Neuronal stem cell (in vitro differentiated cells): ENCODE results near the gene MEGF9.

Experiments
- DNase-seq: peaks from one replicate; pipeline ENCODE4 v3.0.0-alpha.2; 2013; ENCODE audit warnings: low spot score
- H2AFZ ChIP-seq: one replicate; pipeline ENCODE4 v1.6.1; 2013; ENCODE audit warnings: mild to moderate bottlenecking, low read length, inconsistent platforms
- H2AK5ac ChIP-seq: 2 replicates; pipeline ENCODE4 v1.6.1; 2013; ENCODE audit warnings: low read depth, mild to moderate bottlenecking, inconsistent platforms, low read length, moderate library complexity, mixed read lengths
- H2BK120ac ChIP-seq: 2 replicates; pipeline ENCODE4 v1.6.1; 2013; ENCODE audit warnings: low read depth, mild to moderate bottlenecking, inconsistent platforms, low read length, moderate library complexity, mixed read lengths
- H2BK12ac ChIP-seq: one replicate; pipeline ENCODE4 v1.6.1; 2013; ENCODE audit warnings: low read length, inconsistent platforms
- H2BK15ac ChIP-seq: 2 replicates; pipeline ENCODE4 v1.6.1; 2013; ENCODE audit warnings: mild to moderate bottlenecking, low read length, inconsistent platforms, mixed read lengths
- H2BK5ac ChIP-seq: one replicate; pipeline ENCODE4 v1.6.1; 2013; ENCODE audit warnings: inconsistent platforms, mild to moderate bottlenecking, low read length, moderate library complexity
- H3K14ac ChIP-seq: one replicate; pipeline ENCODE4 v1.6.1; 2013; ENCODE audit warnings: low read length, inconsistent platforms
- H3K18ac ChIP-seq: 2 replicates; pipeline ENCODE4 v1.6.1; 2013; ENCODE audit warnings: low read length, inconsistent platforms
- H3K23ac ChIP-seq: 2 replicates; pipeline ENCODE4 v1.6.1; 2013; ENCODE audit warnings: low read depth, mild to moderate bottlenecking, mixed read lengths, low read length, inconsistent platforms; ENCODE audit not compliant: poor library complexity
- H3K27ac ChIP-seq: replicated peaks from 3 replicates; pipeline ENCODE4 v1.5.1; 2013; ENCODE audit warnings: low read length, inconsistent platforms
- H3K27me3 ChIP-seq, 3 experiments: 2 replicates each; pipeline ENCODE4 v1.6.1; 2013; ENCODE audit warnings: low read length in 3 of 3, mild to moderate bottlenecking in 2 of 3, inconsistent platforms in 1 of 3, low read depth in 1 of 3, mixed read lengths in 1 of 3, moderate library complexity in 1 of 3; ENCODE audit not compliant: control insufficient read depth in 3 of 3, insufficient read depth in 3 of 3
- H3K36me3 ChIP-seq, 2 donors: replicated peaks in 1 of 2; 2 replicates each; pipeline ENCODE4 v1.6.1; 2013; ENCODE audit warnings: low read length in 2 of 2; ENCODE audit not compliant: control insufficient read depth in 2 of 2, insufficient read depth in 2 of 2
- H3K4ac ChIP-seq: 2 replicates; pipeline ENCODE4 v1.6.1; 2013; ENCODE audit warnings: inconsistent platforms, mild to moderate bottlenecking, low read length, moderate library complexity
- H3K4me1 ChIP-seq, 2 donors: 1 replicate in 1 of 2; 2 replicates in 1 of 2; pipeline ENCODE4 v1.6.1; 2013; ENCODE audit warnings: low read length in 2 of 2, low read depth in 1 of 2; ENCODE audit not compliant: control insufficient read depth in 2 of 2, insufficient read depth in 1 of 2
- H3K4me2 ChIP-seq: one replicate; pipeline ENCODE4 v1.6.1; 2013; ENCODE audit warnings: mild to moderate bottlenecking, low read length, inconsistent platforms; ENCODE audit not compliant: insufficient read depth, poor library complexity, severe bottlenecking
- H3K4me3 ChIP-seq, 2 donors: 2 replicates each; pipeline ENCODE4 v1.5.1; 2013; ENCODE audit warnings: low read length in 2 of 2, mild to moderate bottlenecking in 2 of 2, inconsistent platforms in 1 of 2, moderate library complexity in 1 of 2
- H3K79me1 ChIP-seq: one replicate; pipeline ENCODE4 v1.6.1; 2013; ENCODE audit warnings: low read depth, mild to moderate bottlenecking, inconsistent platforms, low read length, moderate library complexity
- H3K9ac ChIP-seq: one replicate; pipeline ENCODE4 v1.6.1; 2013; ENCODE audit warnings: mild to moderate bottlenecking, low read depth, low read length, inconsistent platforms; ENCODE audit not compliant: poor library complexity
- H3K9me3 ChIP-seq, 2 donors: replicated peaks in 1 of 2; 2 replicates each; pipeline versions ENCODE3 to v1.6.1; 2013; ENCODE audit warnings: low read length in 2 of 2, mild to moderate bottlenecking in 2 of 2, inconsistent platforms in 1 of 2, low read depth in 1 of 2, mixed read lengths in 1 of 2, moderate library complexity in 1 of 2; ENCODE audit not compliant: control insufficient read depth in 2 of 2, insufficient read depth in 1 of 2
- H4K8ac ChIP-seq: one replicate; pipeline ENCODE4 v1.6.1; 2013; ENCODE audit warnings: low read depth, mild to moderate bottlenecking, inconsistent platforms, low read length, moderate library complexity
- H4K91ac ChIP-seq: one replicate; pipeline ENCODE4 v1.6.1; 2013; ENCODE audit warnings: low read length, low read depth, mild to moderate bottlenecking, inconsistent platforms; ENCODE audit not compliant: poor library complexity
- WGBS, 2 donors: extraction: QIAGEN DNeasy Blood & Tissue Kit; methylation state at CpG; one replicate each; pipeline ENCODE4 v1.1.7; 2013; ENCODE audit warnings: missing lambda C conversion rate in 2 of 2, mixed read lengths in 1 of 2; ENCODE audit not compliant: insufficient read length in 2 of 2, insufficient replicate concordance in 1 of 2; ENCODE audit errors: extremely low coverage in 2 of 2; 5-methylcytosine and 5-hydroxymethylcytosine counted together

MEGF9 gene

DNA sequence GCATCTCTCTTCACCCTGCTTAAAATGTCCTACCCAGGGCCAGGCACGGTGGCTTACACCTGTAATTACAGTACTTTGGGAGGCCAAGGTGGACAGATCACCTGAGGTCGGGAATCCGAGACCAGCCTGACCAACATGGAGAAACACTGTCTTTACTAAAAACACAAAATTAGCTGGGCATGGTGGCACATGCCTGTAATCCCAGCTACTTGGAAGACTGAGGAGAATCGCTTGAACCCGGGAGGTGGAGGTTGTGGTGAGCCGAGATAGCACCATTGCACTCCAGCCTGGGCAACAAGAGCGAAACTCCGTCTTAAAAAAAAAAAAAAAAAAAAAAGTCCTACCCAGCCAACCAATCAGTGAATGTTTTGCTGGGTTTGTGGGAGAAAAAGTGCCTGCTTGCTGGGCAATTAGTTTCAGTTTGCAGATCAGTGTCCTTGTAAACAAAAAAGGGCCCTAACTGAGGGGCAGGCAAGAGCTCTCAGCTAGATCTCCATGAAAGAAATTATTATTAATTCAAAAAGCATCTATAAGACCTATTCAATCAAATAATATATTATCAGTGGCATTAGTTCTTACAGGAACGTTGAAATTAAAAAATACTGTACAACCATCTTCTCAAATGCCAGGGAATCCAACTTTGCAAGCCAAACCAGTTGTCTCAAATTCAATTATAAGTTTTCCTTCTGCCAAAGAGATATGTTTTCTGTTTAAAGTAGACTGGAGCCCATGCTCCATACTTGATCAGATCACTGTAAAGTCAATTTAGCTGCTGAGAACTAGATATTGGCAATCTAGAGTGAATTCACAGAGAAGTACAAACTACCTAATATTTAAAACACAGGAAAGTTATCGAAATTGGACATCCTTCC, 3.9 kb downstream of the MEGF9 start:
- Histone ChIP-seq H3K36me3 (peaks cover 0 to 13% of the 10 kb centered on the region in 2 donors), H3K27ac (no peak overlapping the region)
- no CpG with 5 or more reads among the region's 10 CpGs for WGBS, 2 donors

GRCh38 chr9:120708526-120709224, 5.6 kb downstream of the MEGF9 start:
- Histone ChIP-seq H2BK120ac (no peak overlapping the region), H3K4me1 (peaks cover 3 to 6% of the 10 kb centered on the region in 2 donors), H3K9ac (no peak overlapping the region), H3K36me3 (peaks cover 0 to 13% of the 10 kb centered on the region in 2 donors), H4K91ac (no peak overlapping the region), H3K9me3 (no peaks in the 10 kb centered on the region), H3K27me3 (no peaks in the 10 kb centered on the region), H2BK5ac (no peak overlapping the region), H3K23ac (no peak overlapping the region), H3K14ac (no peak overlapping the region), H2AFZ (no peak overlapping the region), H2BK12ac (no peak overlapping the region), H2AK5ac (no peak overlapping the region), H2BK15ac (no peak overlapping the region), H3K27ac (no peak overlapping the region), H3K18ac (no peak overlapping the region), H3K4me3 (no peak overlapping the region), H4K8ac (no peak overlapping the region), H3K79me1 (peaks cover 6% of the 10 kb centered on the region), H3K4me2 (no peak overlapping the region), H3K4ac (no peak overlapping the region)
- WGBS, 2 donors, result no CpG with 5 or more reads among the region's 6 CpGs
- no peak for DNase-seq

More for the DNA sequence above, 3.9 kb downstream of the MEGF9 start:
- no peak overlapping the region for H3K4me2 ChIP-seq
- H3K14ac ChIP-seq, result peak overlapping the region; percentile 8
- H2AK5ac ChIP-seq, result no peak overlapping the region
- H2AFZ ChIP-seq, result no peak overlapping the region
- no peak overlapping the region for H3K23ac ChIP-seq
- no peaks in the 10 kb centered on the region for H3K27me3 ChIP-seq
- no peak overlapping the region for H2BK12ac ChIP-seq
- H2BK15ac ChIP-seq, result no peak overlapping the region
- peaks cover 7 to 10% of the 10 kb centered on the region in 2 donors for H3K4me1 ChIP-seq
- H3K9ac ChIP-seq, result no peak overlapping the region
- peaks cover 10% of the 10 kb centered on the region for H3K79me1 ChIP-seq
- no peak overlapping the region for H3K18ac ChIP-seq
- DNase-seq, result no peak
- no peak overlapping the region for H3K4ac ChIP-seq
- no peak overlapping the region for H2BK120ac ChIP-seq
- H3K4me3 ChIP-seq, result no peak overlapping the region
- H4K8ac ChIP-seq, result no peak overlapping the region
- no peak overlapping the region for H4K91ac ChIP-seq
- no peak overlapping the region for H2BK5ac ChIP-seq
- peaks cover 0 to 2% of the 10 kb centered on the region in 2 donors for H3K9me3 ChIP-seq

- no peak overlapping the region for H3K27ac ChIP-seq
- no peak overlapping the region for H2BK5ac ChIP-seq
- H3K79me1 ChIP-seq, result peaks cover 2% of the 10 kb centered on the region
- no peak overlapping the region for H3K4ac ChIP-seq
- no peak for DNase-seq
- no peaks in the 10 kb centered on the region for H3K27me3 ChIP-seq
- no peak overlapping the region for H4K8ac ChIP-seq
- no peaks in the 10 kb centered on the region for H3K9me3 ChIP-seq
- no peak overlapping the region for H2AFZ ChIP-seq
- peaks cover 1 to 3% of the 10 kb centered on the region in 2 donors for H3K4me1 ChIP-seq
- H3K9ac ChIP-seq, result no peak overlapping the region
- H2BK15ac ChIP-seq, result no peak overlapping the region
- no peak overlapping the region for H2BK12ac ChIP-seq
- no peak overlapping the region for H4K91ac ChIP-seq
- no peak overlapping the region for H3K18ac ChIP-seq
- H3K14ac ChIP-seq, result no peak overlapping the region
- no peak overlapping the region for H2BK120ac ChIP-seq
- no peak overlapping the region for H3K23ac ChIP-seq
- no peak overlapping the region for H3K4me3 ChIP-seq
- H3K4me2 ChIP-seq, result no peak overlapping the region
- peaks cover 0 to 19% of the 10 kb centered on the region in 2 donors for H3K36me3 ChIP-seq
- no CpG with 5 or more reads among the region's 2 CpGs for WGBS, 2 donors
- no peak overlapping the region for H2AK5ac ChIP-seq
These were observed 7.1 kb downstream of the MEGF9 start for GRCh38 chr9:120707170-120707569.

GRCh38 chr9:120705174-120705573, 9.1 kb downstream of the MEGF9 start:
- Histone ChIP-seq H3K4me2 (no peak overlapping the region), H2AFZ (no peak overlapping the region), H3K27ac (no peak overlapping the region), H3K9me3 (no peaks in the 10 kb centered on the region), H3K36me3 (peaks cover 0 to 20% of the 10 kb centered on the region in 2 donors), H3K4me3 (no peak overlapping the region), H4K91ac (no peak overlapping the region), H3K27me3 (no peaks in the 10 kb centered on the region), H3K18ac (no peak overlapping the region), H3K4ac (no peak overlapping the region), H3K4me1 (peaks cover 1 to 3% of the 10 kb centered on the region in 2 donors), H2AK5ac (no peak overlapping the region), H2BK12ac (no peak overlapping the region), H3K23ac (no peak overlapping the region), H3K14ac (no peak overlapping the region), H3K9ac (no peak overlapping the region), H4K8ac (no peak overlapping the region), H3K79me1 (peaks cover 2% of the 10 kb centered on the region), H2BK15ac (no peak overlapping the region), H2BK120ac (no peak overlapping the region), H2BK5ac (no peak overlapping the region)
- no peak for DNase-seq
- no CpG with 5 or more reads among the region's 3 CpGs for WGBS, 2 donors
